ENCODE results near the gene SLC17A7.

SLC17A7 gene

DNA sequence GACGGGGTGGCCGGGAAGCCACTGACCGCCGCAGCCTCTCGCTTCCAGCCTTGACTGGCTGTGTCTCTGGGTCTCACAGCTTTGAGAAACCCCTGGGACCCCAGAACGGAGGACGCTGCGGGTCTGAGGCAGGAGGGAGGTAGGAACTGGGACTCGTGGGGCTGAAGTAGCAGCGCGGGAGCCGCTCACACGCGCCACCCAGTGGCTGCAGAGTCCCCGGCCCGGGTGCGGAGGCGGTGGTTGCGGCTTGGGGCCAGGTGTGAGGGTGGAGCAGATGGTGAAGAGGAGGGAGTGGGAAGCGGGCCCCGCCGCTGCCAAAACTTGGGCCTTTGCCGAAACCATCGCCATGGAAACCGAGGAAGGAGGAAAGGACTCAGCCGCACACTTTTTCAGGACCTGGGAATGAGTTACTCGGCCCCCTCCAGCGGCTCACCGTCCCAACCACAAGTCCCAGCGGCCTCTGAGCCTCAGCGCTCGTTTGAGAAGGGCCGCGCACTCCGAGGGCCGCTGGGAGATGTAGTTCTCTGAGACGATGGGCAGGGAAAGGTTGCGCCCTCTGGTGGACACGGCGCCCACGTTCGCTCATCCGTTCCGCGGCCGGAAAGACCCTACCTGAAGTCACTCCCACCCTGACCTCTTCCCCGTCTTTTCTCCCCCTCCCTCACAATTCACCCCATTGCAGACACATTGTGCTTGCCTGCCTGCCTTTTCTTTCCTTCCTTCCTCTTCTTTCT, 2.2 kb upstream of the SLC17A7 start:
- H3K4me3 ChIP-seq (ENCODE audit: control insufficient read depth, low read depth, low read length) = peak overlapping the region; percentile 68
- TF ChIP-seq, protein P1, sequence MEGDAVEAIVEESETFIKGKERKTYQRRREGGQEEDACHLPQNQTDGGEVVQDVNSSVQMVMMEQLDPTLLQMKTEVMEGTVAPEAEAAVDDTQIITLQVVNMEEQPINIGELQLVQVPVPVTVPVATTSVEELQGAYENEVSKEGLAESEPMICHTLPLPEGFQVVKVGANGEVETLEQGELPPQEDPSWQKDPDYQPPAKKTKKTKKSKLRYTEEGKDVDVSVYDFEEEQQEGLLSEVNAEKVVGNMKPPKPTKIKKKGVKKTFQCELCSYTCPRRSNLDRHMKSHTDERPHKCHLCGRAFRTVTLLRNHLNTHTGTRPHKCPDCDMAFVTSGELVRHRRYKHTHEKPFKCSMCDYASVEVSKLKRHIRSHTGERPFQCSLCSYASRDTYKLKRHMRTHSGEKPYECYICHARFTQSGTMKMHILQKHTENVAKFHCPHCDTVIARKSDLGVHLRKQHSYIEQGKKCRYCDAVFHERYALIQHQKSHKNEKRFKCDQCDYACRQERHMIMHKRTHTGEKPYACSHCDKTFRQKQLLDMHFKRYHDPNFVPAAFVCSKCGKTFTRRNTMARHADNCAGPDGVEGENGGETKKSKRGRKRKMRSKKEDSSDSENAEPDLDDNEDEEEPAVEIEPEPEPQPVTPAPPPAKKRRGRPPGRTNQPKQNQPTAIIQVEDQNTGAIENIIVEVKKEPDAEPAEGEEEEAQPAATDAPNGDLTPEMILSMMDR (conservative IDR thresholded peaks at IDR 0.05; ENCODE audit: control insufficient read depth, insufficient read depth, low read depth, low read length) = peak; percentile 67
- peak; percentile 94 for DNase-seq (ENCODE audit: low read depth)

DNA sequence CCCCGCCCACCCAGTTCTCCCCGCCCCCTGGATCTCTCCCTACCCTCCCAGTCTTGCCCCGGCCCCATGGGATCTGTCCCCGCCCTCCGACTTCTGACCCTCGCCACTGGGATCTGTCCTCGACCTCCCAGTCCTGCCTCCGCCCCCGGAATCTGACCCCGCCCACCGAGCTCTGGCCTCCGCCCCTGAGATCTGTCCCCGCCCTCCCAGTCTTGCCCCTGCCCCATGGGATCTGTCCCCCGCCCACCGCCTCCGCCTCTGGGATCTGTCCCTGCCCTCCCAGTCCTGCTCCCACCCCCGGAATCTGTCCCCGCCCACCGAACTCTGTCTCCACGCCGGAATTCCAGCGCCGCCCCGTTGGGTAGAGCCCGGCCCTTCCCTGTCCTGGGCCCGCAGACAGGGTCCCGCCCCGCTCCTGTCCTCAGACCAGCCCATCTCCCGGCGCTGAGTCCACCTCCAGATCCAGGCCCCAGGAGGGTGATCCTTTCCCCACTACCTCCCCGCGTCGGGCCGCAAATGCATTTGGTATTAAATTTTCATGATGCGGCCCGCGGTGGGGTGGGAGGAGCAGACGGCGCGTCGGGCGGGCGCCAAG, 1.5 kb upstream of the SLC17A7 start:
- peak overlapping the region; percentile 68 for H3K4me3 ChIP-seq (ENCODE audit: control insufficient read depth, low read depth, low read length)
- peak; percentile 86 for DNase-seq (ENCODE audit: low read depth)
- TF ChIP-seq, protein P1 (conservative IDR thresholded peaks at IDR 0.05; ENCODE audit: control insufficient read depth, insufficient read depth, low read depth, low read length) = no peak

DNA sequence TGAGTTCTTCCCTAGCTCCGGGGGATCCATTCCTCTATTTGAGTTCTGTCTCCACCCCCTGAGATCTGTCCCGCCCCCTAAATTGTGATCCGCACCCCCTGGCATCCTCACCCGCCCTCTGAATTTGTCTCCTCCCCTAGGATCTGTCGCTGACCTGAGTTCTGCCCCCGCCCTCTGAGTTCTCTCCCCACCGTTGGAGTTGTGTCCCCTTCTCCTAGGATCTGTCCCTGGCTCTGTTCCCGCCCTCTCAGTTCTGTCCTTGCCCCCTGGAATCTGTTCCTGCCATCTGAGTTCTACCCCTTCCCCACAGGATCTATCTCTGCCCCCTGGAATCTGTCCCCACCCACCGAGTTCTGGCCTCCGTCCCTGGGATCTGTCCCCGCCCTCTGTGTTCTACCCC, 1.0 kb upstream of the SLC17A7 start:
- TF ChIP-seq, protein P1 (conservative IDR thresholded peaks at IDR 0.05; ENCODE audit: control insufficient read depth, insufficient read depth, low read depth, low read length) = no peak
- no peak for DNase-seq (ENCODE audit: low read depth)
- peak overlapping the region; percentile 68 for H3K4me3 ChIP-seq (ENCODE audit: control insufficient read depth, low read depth, low read length)

DNA sequence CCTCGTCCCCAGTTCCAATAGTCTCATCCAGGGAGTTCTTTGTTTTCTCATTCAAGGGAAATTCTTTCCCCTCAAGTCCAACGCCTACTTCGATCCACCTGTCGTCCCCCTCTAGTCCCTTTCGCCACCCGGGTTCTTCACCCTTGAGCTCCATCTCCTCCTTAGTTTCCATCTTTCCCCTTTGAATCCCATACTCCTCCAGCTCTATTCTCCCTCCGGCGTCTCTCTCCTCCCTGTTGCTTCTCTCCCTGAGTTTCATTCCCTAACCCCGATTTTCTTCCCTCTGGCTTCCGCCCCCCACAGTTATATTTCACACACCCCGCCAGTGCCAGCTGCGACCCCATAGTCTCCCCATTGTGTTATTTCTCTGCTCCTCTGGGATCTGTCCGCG, 628 bp upstream of the SLC17A7 start:
- DNase-seq (ENCODE audit: low read depth) = no peak
- H3K4me3 ChIP-seq (ENCODE audit: control insufficient read depth, low read depth, low read length) = no peak overlapping the region
- TF ChIP-seq, protein P1 (conservative IDR thresholded peaks at IDR 0.05; ENCODE audit: control insufficient read depth, insufficient read depth, low read depth, low read length) = no peak

DNA sequence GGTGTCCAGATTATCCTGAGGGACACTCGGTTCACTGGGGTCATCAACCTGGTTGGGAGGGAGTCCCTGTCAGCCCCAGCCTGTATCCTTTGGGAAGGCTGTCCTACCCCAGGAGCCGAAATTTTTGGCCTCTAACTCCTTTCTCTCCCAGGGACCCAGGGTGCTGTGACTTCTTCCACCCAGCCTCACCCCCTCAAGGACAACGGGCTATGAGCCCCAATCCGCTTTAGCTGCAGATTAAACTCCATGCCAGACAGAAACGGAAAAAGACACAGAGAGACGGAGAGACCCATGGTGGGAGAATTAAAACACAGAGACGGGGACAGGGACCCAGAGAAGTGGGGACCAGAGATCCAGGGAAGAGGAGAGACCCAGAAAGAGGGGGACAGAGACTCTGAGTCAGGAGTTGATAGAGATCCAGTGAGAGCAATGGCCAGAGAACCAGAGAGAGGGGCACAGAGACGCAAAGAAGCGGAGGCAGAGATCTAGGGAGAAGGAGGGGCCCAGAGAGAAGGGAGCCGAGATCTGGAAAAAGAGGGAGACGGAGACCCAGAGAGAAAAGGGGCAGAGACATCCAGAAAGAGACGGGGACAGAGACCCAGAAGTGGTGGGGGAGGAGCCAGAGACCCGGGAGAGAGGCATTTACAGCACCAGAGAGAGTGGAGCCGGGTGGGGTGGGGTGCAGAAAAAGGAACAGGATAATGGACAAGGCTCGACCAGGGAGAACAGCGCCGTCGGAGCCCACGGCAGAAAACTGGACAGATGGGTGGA, 703 bp downstream of the SLC17A7 start:
- TF ChIP-seq, protein P1 (conservative IDR thresholded peaks at IDR 0.05; ENCODE audit: control insufficient read depth, insufficient read depth, low read depth, low read length) = no peak

DNA sequence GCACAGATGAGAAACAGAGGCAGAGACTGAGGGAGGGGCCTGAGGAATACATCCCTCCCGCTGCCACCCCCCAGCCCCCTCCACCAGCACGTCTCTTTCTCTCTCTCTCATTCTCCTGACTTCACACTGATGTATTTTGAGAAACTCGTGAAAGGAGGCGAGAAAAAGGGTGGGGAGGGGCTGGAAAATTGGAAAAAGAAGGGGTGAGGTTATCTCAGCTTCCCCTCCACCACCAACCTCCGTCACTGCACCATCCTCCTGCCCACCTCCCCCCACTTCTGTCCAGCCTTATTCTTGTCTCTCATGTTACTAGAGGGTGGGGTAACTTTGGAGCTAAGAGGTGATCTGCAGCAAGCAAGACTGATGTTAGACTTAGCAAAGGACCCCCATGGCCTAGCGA, 1.5 kb downstream of the SLC17A7 start:
- TF ChIP-seq, protein P1 (conservative IDR thresholded peaks at IDR 0.05; ENCODE audit: control insufficient read depth, insufficient read depth, low read depth, low read length) = no peak
- no peak for DNase-seq (ENCODE audit: low read depth)

More for the DNA sequence above, 703 bp downstream of the SLC17A7 start:
- no peak overlapping the region for H3K4me3 ChIP-seq (ENCODE audit: control insufficient read depth, low read depth, low read length)
- DNase-seq (ENCODE audit: low read depth) = no peak

More for the DNA sequence above, 1.5 kb downstream of the SLC17A7 start:
- no peak overlapping the region for H3K4me3 ChIP-seq (ENCODE audit: control insufficient read depth, low read depth, low read length)
